Lung (tissue), 12 donors: ENCODE data around the gene OSTF1. TPM values are rescaled to one million over a fixed set of nuclear protein-coding genes. Genes with fewer than 3 reads are reported as not detected.

Source experiments
- ATAC-seq: fragments of 200-7000 bp; cut with Tn5 transposase; one replicate; pipeline ENCODE4 v1.9.1; 2020; ENCODE audit warnings: moderate number of reproducible peaks; ENCODE audit not compliant: insufficient read depth, low FRiP score
- DNase-seq, 3 donors: peaks; one replicate each; pipeline ENCODE4 v3.0.0-alpha.2; 2013 to 2017
- H3K27ac ChIP-seq, 2 donors: one replicate each; pipeline ENCODE4 v1.5.1; 2013; ENCODE audit warnings: mild to moderate bottlenecking in 2 of 2, moderate library complexity in 2 of 2, control low read depth in 1 of 2, inconsistent platforms in 1 of 2, low read depth in 1 of 2, low read length in 1 of 2
- H3K27me3 ChIP-seq, 3 donors: one replicate each; pipeline ENCODE4 v1.5.1; 2013; ENCODE audit warnings: low read length in 2 of 3; ENCODE audit not compliant: control insufficient read depth in 3 of 3, insufficient read depth in 3 of 3
- H3K36me3 ChIP-seq, 4 donors: one replicate each; pipeline ENCODE4 v1.5.1; 2013; ENCODE audit warnings: low read length in 4 of 4, mild to moderate bottlenecking in 1 of 4, moderate library complexity in 1 of 4; ENCODE audit not compliant: control insufficient read depth in 4 of 4, insufficient read depth in 4 of 4
- H3K4me1 ChIP-seq, 5 donors: one replicate each; pipeline ENCODE4 v1.5.1; 2013; ENCODE audit warnings: low read length in 5 of 5, mild to moderate bottlenecking in 2 of 5, moderate library complexity in 1 of 5; ENCODE audit not compliant: control insufficient read depth in 5 of 5, insufficient read depth in 5 of 5
- H3K4me3 ChIP-seq: one replicate; pipeline ENCODE4 v1.5.1; 2013; ENCODE audit warnings: mild to moderate bottlenecking, control low read depth, moderate library complexity
- H3K9ac ChIP-seq, 2 donors: one replicate each; pipeline ENCODE4 v1.5.1; 2013; ENCODE audit warnings: low read length in 2 of 2, control low read depth in 1 of 2; ENCODE audit not compliant: insufficient read depth in 1 of 2
- H3K9me3 ChIP-seq, 4 donors: one replicate each; pipeline ENCODE4 v1.5.1; 2013; ENCODE audit warnings: low read length in 3 of 4, mild to moderate bottlenecking in 1 of 4, moderate library complexity in 1 of 4; ENCODE audit not compliant: control insufficient read depth in 4 of 4, insufficient read depth in 3 of 4
- CTCF ChIP-seq: IDR thresholded peaks from 2 replicates; pipeline ENCODE4 v1.5.1; 2012; ENCODE audit warnings: mild to moderate bottlenecking; ENCODE audit errors: control extremely low read depth, extremely low read depth
- WGBS, 2 donors: extraction: QIAGEN DNeasy Blood & Tissue Kit; methylation state at CpG; one replicate each; pipeline ENCODE4 v1.1.7; 2013; 5-methylcytosine and 5-hydroxymethylcytosine counted together
- polyA plus RNA-seq, 2 donors: library from polyadenylated mRNA; stranded (reverse); fragments of 200-250 nt; gene quantifications; one replicate each; pipeline ENCODE4 v1.2.1, GENCODE V29; 2013
- total RNA-seq, 2 donors: library from RNA; depleted of rRNA in 1 of 2; stranded (reverse); fragments of >200 nt in 1 of 2; gene quantifications; one replicate each; pipeline ENCODE4 v1.2.1, GENCODE V29; 2014 to 2021
- donor health status: control.
- donor health status: control.
- donor health status: Bipolar disorder and iron deficiency.
- donor health status: healthy.
- donor health status: DM: yes; HTN: yes; CAD: no.

OSTF1 gene
- total and polyA plus RNA-seq, 4 donors = 50.9 to 91.0 (median 72.0) TPM

GRCh38 chr9:75147638-75148037 is 59.3 kb downstream of the OSTF1 start:
- no peak for ATAC-seq
- Histone ChIP-seq H3K9me3 (peaks cover 0 to 5% (median 2%) of the 10 kb centered on the region in 4 donors), H3K4me1 (peaks cover 0 to 34% (median 0%) of the 10 kb centered on the region in 5 donors), H3K36me3 (peaks cover 10 to 41% (median 24%) of the 10 kb centered on the region in 4 donors), H3K27ac (no peak overlapping the region), H3K9ac (no peak overlapping the region), H3K4me3 (no peak overlapping the region), H3K27me3 (no peaks in the 10 kb centered on the region)
- WGBS, 2 donors = 13 to 36% methylated on average over 4 of the region's 4 CpGs
- TF ChIP-seq CTCF = no peak
- peak in 2 of 3 donors; percentile 86 to 92 for DNase-seq

GRCh38 chr9:75148561-75148960 is 60.2 kb downstream of the OSTF1 start:
- 26 to 59% methylated on average over 1 of the region's 1 CpG for WGBS, 2 donors
- peaks cover 0 to 34% (median 0%) of the 10 kb centered on the region in 5 donors for H3K4me1 ChIP-seq
- H3K36me3 ChIP-seq = peaks cover 10 to 35% (median 22%) of the 10 kb centered on the region in 4 donors
- no peaks in the 10 kb centered on the region for H3K27me3 ChIP-seq
- ATAC-seq (peak; percentile 13), DNase-seq (peak; percentile 68 to 96 (median 96))
- H3K27ac ChIP-seq = no peak overlapping the region
- H3K4me3 ChIP-seq = no peak overlapping the region
- peaks cover 0 to 5% (median 2%) of the 10 kb centered on the region in 4 donors for H3K9me3 ChIP-seq
- no peak for TF ChIP-seq CTCF
- H3K9ac ChIP-seq = peak overlapping the region in 1 of 2 donors; percentile 26

GRCh38 chr9:75149841-75150241 is 61.5 kb downstream of the OSTF1 start:
- H3K9me3 ChIP-seq = peaks cover 0 to 5% (median 0%) of the 10 kb centered on the region in 4 donors
- 26 to 59% methylated on average over 6 of the region's 6 CpGs for WGBS, 2 donors
- no peak for DNase-seq
- ATAC-seq = peak; percentile 28
- H3K27me3 ChIP-seq = no peaks in the 10 kb centered on the region
- peaks cover 2 to 22% (median 13%) of the 10 kb centered on the region in 4 donors for H3K36me3 ChIP-seq
- H3K4me3 ChIP-seq = no peak overlapping the region
- no peak overlapping the region for H3K27ac ChIP-seq
- TF ChIP-seq CTCF = no peak
- H3K9ac ChIP-seq = no peak overlapping the region
- H3K4me1 ChIP-seq = peaks cover 0 to 34% (median 0%) of the 10 kb centered on the region in 5 donors

- TF ChIP-seq CTCF = no peak
- H3K27ac ChIP-seq = peak overlapping the region in 1 of 2 donors; percentile 60
Observed at GRCh38 chr9:75150512-75150911, 62.2 kb downstream of the OSTF1 start.

More at GRCh38 chr9:75150512-75150911, 62.2 kb downstream of the OSTF1 start:
- peaks cover 3 to 20% (median 11%) of the 10 kb centered on the region in 4 donors for H3K36me3 ChIP-seq
- H3K9me3 ChIP-seq = peaks cover 0 to 1% (median 0%) of the 10 kb centered on the region in 4 donors
- H3K4me3 ChIP-seq = no peak overlapping the region
- H3K9ac ChIP-seq = no peak overlapping the region
- H3K4me1 ChIP-seq = peaks cover 0 to 34% (median 0%) of the 10 kb centered on the region in 5 donors
- WGBS, 2 donors = 52 to 64% methylated on average over 6 of the region's 6 CpGs
- DNase-seq (no peak), ATAC-seq (no peak)
- H3K27me3 ChIP-seq = no peaks in the 10 kb centered on the region
